H9 (cell line): Measurements from ENCODE around the gene GRAMD1B. TPM values are rescaled to one million over a fixed set of nuclear protein-coding genes. Genes with fewer than 3 reads are reported as not detected.
A peak's percentile ranks its signal among the peaks of the same experiment; 100 is the strongest.

ENCODE experiments used
- DNase-seq: peaks from one replicate; pipeline ENCODE4 v3.0.0-alpha.2; 2017
- H2AFZ ChIP-seq: one replicate; pipeline ENCODE4 v1.6.1; 2013; ENCODE audit warnings: mild to moderate bottlenecking, low read length, control low read depth, moderate library complexity
- H2AK5ac ChIP-seq: 2 replicates; pipeline ENCODE4 v1.6.1; 2013; ENCODE audit warnings: low read length, control low read depth, mixed read lengths; ENCODE audit not compliant: insufficient read length
- H2BK120ac ChIP-seq: one replicate; pipeline ENCODE4 v1.6.1; 2013; ENCODE audit warnings: low read depth, mild to moderate bottlenecking, low read length, control low read depth, inconsistent platforms; ENCODE audit not compliant: poor library complexity, severe bottlenecking
- H2BK12ac ChIP-seq: 2 replicates; pipeline ENCODE4 v1.6.1; 2013; ENCODE audit warnings: low read length, control low read depth, mixed read lengths, low read depth; ENCODE audit not compliant: insufficient read length
- H2BK15ac ChIP-seq: 2 replicates; pipeline ENCODE4 v1.6.1; 2013; ENCODE audit warnings: low read depth, low read length, control low read depth
- H2BK20ac ChIP-seq: one replicate; pipeline ENCODE4 v1.6.1; 2013; ENCODE audit warnings: low read depth, mild to moderate bottlenecking, low read length, control low read depth, inconsistent platforms; ENCODE audit not compliant: poor library complexity, severe bottlenecking
- H2BK5ac ChIP-seq: 2 replicates; pipeline ENCODE4 v1.6.1; 2013; ENCODE audit warnings: low read length, control low read depth, mixed read lengths; ENCODE audit not compliant: insufficient read length
- H3K14ac ChIP-seq: 2 replicates; pipeline ENCODE4 v1.6.1; 2013; ENCODE audit warnings: low read length, control low read depth; ENCODE audit not compliant: insufficient read depth
- H3K18ac ChIP-seq: 2 replicates; pipeline ENCODE4 v1.6.1; 2013; ENCODE audit warnings: low read depth, mild to moderate bottlenecking, mixed read lengths, low read length, control low read depth; ENCODE audit not compliant: insufficient read length
- H3K23ac ChIP-seq: 2 replicates; pipeline ENCODE4 v1.6.1; 2013; ENCODE audit warnings: low read length, control low read depth, mixed read lengths, low read depth; ENCODE audit not compliant: insufficient read length
- H3K23me2 ChIP-seq: 2 replicates; pipeline ENCODE4 v1.6.1; 2013; ENCODE audit warnings: low read depth, mild to moderate bottlenecking, mixed read lengths, low read length, control low read depth; ENCODE audit not compliant: insufficient read length, poor library complexity, severe bottlenecking
- H3K27ac ChIP-seq: 2 replicates; pipeline ENCODE4 v1.5.1; 2013; ENCODE audit warnings: low read length, control low read depth, mixed read lengths, low read depth; ENCODE audit not compliant: insufficient read length
- H3K27me3 ChIP-seq: 2 replicates; pipeline ENCODE4 v1.6.1; 2013; ENCODE audit warnings: low read length, control low read depth, inconsistent platforms; ENCODE audit not compliant: insufficient read depth
- H3K4ac ChIP-seq: 2 replicates; pipeline ENCODE4 v1.6.1; 2013; ENCODE audit warnings: low read depth, mild to moderate bottlenecking, control low read depth, inconsistent platforms, low read length, moderate library complexity
- H3K4me1 ChIP-seq: 2 replicates; pipeline ENCODE4 v1.6.1; 2013; ENCODE audit warnings: low read length, control low read depth, inconsistent platforms; ENCODE audit not compliant: insufficient read depth
- H3K4me2 ChIP-seq: 2 replicates; pipeline ENCODE4 v1.6.1; 2013; ENCODE audit warnings: low read length, control low read depth, mixed read lengths; ENCODE audit not compliant: insufficient read length, insufficient read depth
- H3K56ac ChIP-seq: 2 replicates; pipeline ENCODE4 v1.6.1; 2013; ENCODE audit warnings: low read depth, mild to moderate bottlenecking, mixed read lengths, low read length, control low read depth; ENCODE audit not compliant: insufficient read length
- H3K79me1 ChIP-seq: 2 replicates; pipeline ENCODE4 v1.6.1; 2013; ENCODE audit warnings: low read depth, mild to moderate bottlenecking, moderate library complexity, low read length, control low read depth, inconsistent platforms; ENCODE audit not compliant: insufficient read depth, poor library complexity, severe bottlenecking
- H3K79me2 ChIP-seq: 2 replicates; pipeline ENCODE4 v1.6.1; 2013; ENCODE audit warnings: low read length, control low read depth, inconsistent platforms; ENCODE audit not compliant: insufficient read depth
- H3K9ac ChIP-seq: 2 replicates; pipeline ENCODE4 v1.6.1; 2013; ENCODE audit warnings: low read length, control low read depth, mixed read lengths; ENCODE audit not compliant: insufficient read length; ENCODE audit errors: extremely low read depth
- H3K9me3 ChIP-seq: one replicate; pipeline ENCODE4 v1.6.1; 2013; ENCODE audit warnings: low read depth, low read length, inconsistent platforms; ENCODE audit not compliant: control insufficient read depth
- H3T11ph ChIP-seq: one replicate; pipeline ENCODE4 v1.6.1; 2013; ENCODE audit warnings: mild to moderate bottlenecking, low read length, control low read depth, inconsistent platforms
- H4K20me1 ChIP-seq: one replicate; pipeline ENCODE4 v1.6.1; 2013; ENCODE audit not compliant: control insufficient read depth, insufficient read length, insufficient read depth
- H4K5ac ChIP-seq: 2 replicates; pipeline ENCODE4 v1.6.1; 2013; ENCODE audit warnings: low read depth, mild to moderate bottlenecking, mixed read lengths, low read length, control low read depth; ENCODE audit not compliant: insufficient read length
- H4K8ac ChIP-seq: replicated peaks from 2 replicates; pipeline ENCODE4 v1.6.1; 2013; ENCODE audit warnings: low read length, control low read depth, mixed read lengths, low read depth; ENCODE audit not compliant: insufficient read length
- H4K91ac ChIP-seq: 2 replicates; pipeline ENCODE4 v1.6.1; 2013; ENCODE audit warnings: low read depth, mild to moderate bottlenecking, moderate library complexity, mixed read lengths, low read length, control low read depth; ENCODE audit not compliant: insufficient read length
- H3K27ac Mint-ChIP-seq, 3 experiments: 2 replicates in 2 of 3; 3 replicates in 1 of 3; pipeline ENCODE4 v1.8.0; 2020 to 2021; ENCODE audit warnings: mixed read lengths in 3 of 3, mild to moderate bottlenecking in 1 of 3, moderate library complexity in 1 of 3
- H3K27me3 Mint-ChIP-seq: 2 replicates; pipeline ENCODE4 v1.8.0; 2021; ENCODE audit warnings: low read depth, mild to moderate bottlenecking, moderate library complexity, mixed read lengths
- H3K36me3 Mint-ChIP-seq, 3 experiments: 2 replicates in 2 of 3; 3 replicates in 1 of 3; pipeline ENCODE4 v1.8.0; 2020 to 2021; ENCODE audit warnings: low read depth in 3 of 3, mixed read lengths in 3 of 3; ENCODE audit not compliant: insufficient read depth in 1 of 3
- H3K4me1 Mint-ChIP-seq, 2 experiments: 2 replicates each; pipeline ENCODE4 v1.8.0; 2020; ENCODE audit warnings: mixed read lengths in 2 of 2
- H3K4me3 Mint-ChIP-seq, 2 experiments: 2 replicates in 1 of 2; 3 replicates in 1 of 2; pipeline ENCODE4 v1.8.0; 2020 to 2021; ENCODE audit warnings: mild to moderate bottlenecking in 2 of 2, mixed read lengths in 2 of 2, moderate library complexity in 1 of 2
- H3K9me3 Mint-ChIP-seq, 2 experiments: 2 replicates in 1 of 2; 3 replicates in 1 of 2; pipeline ENCODE4 v1.8.0; 2020; ENCODE audit warnings: mild to moderate bottlenecking in 2 of 2, mixed read lengths in 2 of 2, moderate library complexity in 1 of 2
- WGBS: extraction: QIAGEN DNeasy Blood & Tissue Kit; methylation state at CpG from one replicate; pipeline ENCODE4 v1.1.7; 2013; ENCODE audit warnings: missing lambda C conversion rate, low lambda C conversion rate, mixed read lengths; ENCODE audit not compliant: insufficient read length; ENCODE audit errors: extremely low coverage; 5-methylcytosine and 5-hydroxymethylcytosine counted together
- total RNA-seq: library from RNA; stranded (reverse); gene quantifications from 2 replicates; pipeline ENCODE4 v1.2.1, GENCODE V29; 2021
- TF ChIP-seq, protein P1 (sequence below): fragments of 200-600 bp; sonication (generic); conservative IDR thresholded peaks from 3 replicates; pipeline ENCODE4 v1.8.0; 2021; ENCODE audit warnings: antibody characterized with exemption, mild to moderate bottlenecking

GRAMD1B gene
- total RNA-seq, 1 experiment from 2014 or later = 25.9 TPM

- H3K4me2 ChIP-seq = no peak overlapping the region
- no peak overlapping the region for H2BK5ac ChIP-seq
- no peaks in the 10 kb centered on the region; the same call in 1 of the 2 replicates for H3K4me1 ChIP-seq
- H3K23me2 ChIP-seq = no peaks in the 10 kb centered on the region
- no peaks in the 10 kb centered on the region for H3K27me3 ChIP-seq
- H3K27ac ChIP-seq = no peak overlapping the region
- H3K14ac ChIP-seq = no peak overlapping the region
- peaks cover 4 to 5% (median 5%) of the 10 kb centered on the region in 3 experiments; a peak in 6 of 7 replicates for H3K36me3 Mint-ChIP-seq
- peaks cover 28 to 34% of the 10 kb centered on the region in 2 experiments for H3K4me1 Mint-ChIP-seq
- no peak overlapping the region for H3K56ac ChIP-seq
- no peak overlapping the region for H2AK5ac ChIP-seq
- H3K4me3 Mint-ChIP-seq = no peak overlapping the region
- H2BK15ac ChIP-seq = no peak overlapping the region
- no peak overlapping the region for H3K9ac ChIP-seq
- no peaks in the 10 kb centered on the region for H3K79me1 ChIP-seq
- TF ChIP-seq, protein P1, sequence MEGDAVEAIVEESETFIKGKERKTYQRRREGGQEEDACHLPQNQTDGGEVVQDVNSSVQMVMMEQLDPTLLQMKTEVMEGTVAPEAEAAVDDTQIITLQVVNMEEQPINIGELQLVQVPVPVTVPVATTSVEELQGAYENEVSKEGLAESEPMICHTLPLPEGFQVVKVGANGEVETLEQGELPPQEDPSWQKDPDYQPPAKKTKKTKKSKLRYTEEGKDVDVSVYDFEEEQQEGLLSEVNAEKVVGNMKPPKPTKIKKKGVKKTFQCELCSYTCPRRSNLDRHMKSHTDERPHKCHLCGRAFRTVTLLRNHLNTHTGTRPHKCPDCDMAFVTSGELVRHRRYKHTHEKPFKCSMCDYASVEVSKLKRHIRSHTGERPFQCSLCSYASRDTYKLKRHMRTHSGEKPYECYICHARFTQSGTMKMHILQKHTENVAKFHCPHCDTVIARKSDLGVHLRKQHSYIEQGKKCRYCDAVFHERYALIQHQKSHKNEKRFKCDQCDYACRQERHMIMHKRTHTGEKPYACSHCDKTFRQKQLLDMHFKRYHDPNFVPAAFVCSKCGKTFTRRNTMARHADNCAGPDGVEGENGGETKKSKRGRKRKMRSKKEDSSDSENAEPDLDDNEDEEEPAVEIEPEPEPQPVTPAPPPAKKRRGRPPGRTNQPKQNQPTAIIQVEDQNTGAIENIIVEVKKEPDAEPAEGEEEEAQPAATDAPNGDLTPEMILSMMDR = no peak
- H3T11ph ChIP-seq = no peak overlapping the region
- no peak overlapping the region for H2AFZ ChIP-seq
- no peak overlapping the region for H4K8ac ChIP-seq
- H2BK120ac ChIP-seq = no peak overlapping the region
- H2BK12ac ChIP-seq = no peak overlapping the region
- no peak overlapping the region for H4K5ac ChIP-seq
- H3K18ac ChIP-seq = no peak overlapping the region
- DNase-seq = no peak
- no peak overlapping the region for H4K91ac ChIP-seq
- H4K20me1 ChIP-seq = no peaks in the 10 kb centered on the region
- H3K9me3 ChIP-seq = no peaks in the 10 kb centered on the region
- H3K79me2 ChIP-seq = no peaks in the 10 kb centered on the region
- H3K4ac ChIP-seq = no peak overlapping the region
- H3K23ac ChIP-seq = no peak overlapping the region
- H3K9me3 Mint-ChIP-seq = peaks cover 0 to 3% of the 10 kb centered on the region in 2 experiments; a peak in 1 of 5 replicates
- WGBS = no CpG with 5 or more reads among the region's 5 CpGs
- H3K27me3 Mint-ChIP-seq = peaks cover 7% of the 10 kb centered on the region
- H3K27ac Mint-ChIP-seq = peak overlapping the region in 2 of 3 experiments; percentile 12 to 67; a peak in 3 of 7 replicates
- no peak overlapping the region for H2BK20ac ChIP-seq
Observed at GRCh38 chr11:123585206-123585605, 155.1 kb downstream of the GRAMD1B start.
